Glutamatergic neuron (in vitro differentiated cells): ENCODE results near the gene ATF3. TPM values are rescaled to one million over a fixed set of nuclear protein-coding genes. Genes with fewer than 3 reads are reported as not detected.
"Not testable (repeated sequence)": the region's sequence is repeated elsewhere in the genome, so short reads cannot be mapped to it uniquely, and the experiment has no call there.

Experiments used
- DNase-seq: peaks from one replicate; pipeline ENCODE4 v3.0.0; 2022
- H3K27ac Mint-ChIP-seq: one replicate; pipeline ENCODE4 v1.8.0; 2020; ENCODE audit warnings: mild to moderate bottlenecking, mixed read lengths, inconsistent platforms; ENCODE audit not compliant: unreplicated experiment
- H3K27me3 Mint-ChIP-seq: one replicate; pipeline ENCODE4 v1.8.0; 2020; ENCODE audit warnings: mild to moderate bottlenecking, moderate library complexity, mixed read lengths, inconsistent platforms; ENCODE audit not compliant: unreplicated experiment
- H3K36me3 Mint-ChIP-seq: one replicate; pipeline ENCODE4 v1.8.0; 2020; ENCODE audit warnings: mild to moderate bottlenecking, mixed read lengths, inconsistent platforms; ENCODE audit not compliant: unreplicated experiment
- H3K4me1 Mint-ChIP-seq: one replicate; pipeline ENCODE4 v1.8.0; 2020; ENCODE audit warnings: mild to moderate bottlenecking, low read depth, mixed read lengths, inconsistent platforms; ENCODE audit not compliant: unreplicated experiment
- H3K4me3 Mint-ChIP-seq: one replicate; pipeline ENCODE4 v1.8.0; 2020; ENCODE audit warnings: mild to moderate bottlenecking, mixed read lengths, inconsistent platforms; ENCODE audit not compliant: unreplicated experiment
- H3K9me3 Mint-ChIP-seq: one replicate; pipeline ENCODE4 v1.8.0; 2020; ENCODE audit warnings: mild to moderate bottlenecking, moderate library complexity, mixed read lengths, inconsistent platforms; ENCODE audit not compliant: unreplicated experiment
- total RNA-seq: library from RNA; stranded (reverse); fragmentation: NEBNext Ultra II Directional; extraction: Animal tissue kit (Norgen Biotek cat#: 25700); gene quantifications from one replicate; pipeline ENCODE4 v1.2.1, GENCODE V29; 2021; ENCODE audit not compliant: unreplicated experiment
- TF ChIP-seq, protein P1 (sequence below): fragments of 200-600 bp; sonication (generic); IDR thresholded peaks from one replicate; pipeline ENCODE4 v1.5.0; 2021; ENCODE audit not compliant: partially characterized antibody, unreplicated experiment

ATF3 gene
- total RNA-seq, 1 donor from 2014 or later: 35.3 TPM

DNA sequence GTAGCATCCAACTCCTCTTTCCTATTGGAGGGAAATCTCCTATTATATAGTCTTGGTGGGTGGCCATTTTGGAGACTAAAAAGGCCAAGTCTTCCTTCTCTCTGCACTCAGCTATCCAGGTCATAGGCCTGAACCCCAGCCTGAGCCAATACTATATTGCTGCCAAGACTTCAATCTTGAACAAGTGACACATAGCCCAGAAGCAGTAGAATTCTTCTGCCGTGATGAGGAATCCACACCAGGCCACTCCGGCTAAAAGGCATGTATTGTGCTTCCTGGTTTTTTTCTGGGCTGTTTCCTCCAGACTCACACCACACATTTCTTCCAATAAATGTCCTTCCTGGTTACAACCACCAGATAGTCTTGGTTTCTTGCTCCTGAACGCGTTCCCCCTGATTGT lies 43.0 kb downstream of the ATF3 start:
- H3K27me3 Mint-ChIP-seq: peaks cover 3% of the 10 kb centered on the region
- TF ChIP-seq, protein P1, sequence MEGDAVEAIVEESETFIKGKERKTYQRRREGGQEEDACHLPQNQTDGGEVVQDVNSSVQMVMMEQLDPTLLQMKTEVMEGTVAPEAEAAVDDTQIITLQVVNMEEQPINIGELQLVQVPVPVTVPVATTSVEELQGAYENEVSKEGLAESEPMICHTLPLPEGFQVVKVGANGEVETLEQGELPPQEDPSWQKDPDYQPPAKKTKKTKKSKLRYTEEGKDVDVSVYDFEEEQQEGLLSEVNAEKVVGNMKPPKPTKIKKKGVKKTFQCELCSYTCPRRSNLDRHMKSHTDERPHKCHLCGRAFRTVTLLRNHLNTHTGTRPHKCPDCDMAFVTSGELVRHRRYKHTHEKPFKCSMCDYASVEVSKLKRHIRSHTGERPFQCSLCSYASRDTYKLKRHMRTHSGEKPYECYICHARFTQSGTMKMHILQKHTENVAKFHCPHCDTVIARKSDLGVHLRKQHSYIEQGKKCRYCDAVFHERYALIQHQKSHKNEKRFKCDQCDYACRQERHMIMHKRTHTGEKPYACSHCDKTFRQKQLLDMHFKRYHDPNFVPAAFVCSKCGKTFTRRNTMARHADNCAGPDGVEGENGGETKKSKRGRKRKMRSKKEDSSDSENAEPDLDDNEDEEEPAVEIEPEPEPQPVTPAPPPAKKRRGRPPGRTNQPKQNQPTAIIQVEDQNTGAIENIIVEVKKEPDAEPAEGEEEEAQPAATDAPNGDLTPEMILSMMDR: no peak
- DNase-seq: no peak
- H3K4me1 Mint-ChIP-seq: peaks cover 1% of the 10 kb centered on the region
- no peaks in the 10 kb centered on the region for H3K9me3 Mint-ChIP-seq
- no peak overlapping the region for H3K27ac Mint-ChIP-seq
- H3K36me3 Mint-ChIP-seq: no peaks in the 10 kb centered on the region
- H3K4me3 Mint-ChIP-seq: no peak overlapping the region

GRCh38 chr1:212651977-212652376 lies 43.4 kb downstream of the ATF3 start:
- Mint-ChIP-seq H3K9me3 (no peaks in the 10 kb centered on the region), H3K4me3 (no peak overlapping the region), H3K27me3 (peaks cover 3% of the 10 kb centered on the region), H3K4me1 (peaks cover 1% of the 10 kb centered on the region), H3K27ac (no peak overlapping the region), H3K36me3 (no peaks in the 10 kb centered on the region)
- TF ChIP-seq, protein P1: no peak
- no peak for DNase-seq

- TF ChIP-seq, protein P1: no peak
- H3K36me3 Mint-ChIP-seq: no peaks in the 10 kb centered on the region
- no peaks in the 10 kb centered on the region for H3K9me3 Mint-ChIP-seq
- H3K4me3 Mint-ChIP-seq: no peak overlapping the region
- no peak overlapping the region for H3K27ac Mint-ChIP-seq
- H3K27me3 Mint-ChIP-seq: peaks cover 3% of the 10 kb centered on the region
- DNase-seq: no peak
- H3K4me1 Mint-ChIP-seq: peaks cover 1% of the 10 kb centered on the region
Observed at GRCh38 chr1:212652609-212653008, 44.0 kb downstream of the ATF3 start.

- H3K9me3 Mint-ChIP-seq: peaks cover 2% of the 10 kb centered on the region
- H3K4me1 Mint-ChIP-seq: peaks cover 1% of the 10 kb centered on the region
- peaks cover 3% of the 10 kb centered on the region for H3K27me3 Mint-ChIP-seq
- DNase-seq: no peak
- no peak overlapping the region for H3K4me3 Mint-ChIP-seq
- TF ChIP-seq, protein P1: no peak
- H3K36me3 Mint-ChIP-seq: no peaks in the 10 kb centered on the region
- H3K27ac Mint-ChIP-seq: no peak overlapping the region
Observed at GRCh38 chr1:212655668-212656440, 47.3 kb downstream of the ATF3 start.

DNA sequence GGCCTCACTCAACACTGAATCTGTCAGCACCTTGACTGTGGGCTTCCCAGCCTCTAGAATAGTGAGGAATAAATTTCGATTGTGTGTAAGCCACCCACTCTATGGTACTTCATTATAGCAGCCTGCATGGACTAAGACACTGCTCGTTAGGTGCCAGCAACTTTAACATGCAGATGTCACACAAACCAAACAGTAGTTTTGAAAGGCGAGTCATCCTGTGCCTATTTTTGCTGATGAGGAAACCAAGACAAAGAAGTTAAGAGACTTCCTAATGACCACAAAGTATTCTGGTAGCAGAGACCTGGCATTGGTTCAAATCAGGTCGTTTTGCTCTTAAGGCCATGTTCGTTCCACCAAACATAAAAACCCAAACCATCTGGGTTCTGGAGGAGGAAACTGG lies 48.2 kb downstream of the ATF3 start:
- Mint-ChIP-seq H3K4me3 (no peak overlapping the region), H3K9me3 (peaks cover 2% of the 10 kb centered on the region), H3K27ac (no peak overlapping the region), H3K27me3 (peaks cover 3% of the 10 kb centered on the region), H3K36me3 (no peaks in the 10 kb centered on the region), H3K4me1 (peaks cover 1% of the 10 kb centered on the region)
- TF ChIP-seq, protein P1: no peak
- no peak for DNase-seq

DNA sequence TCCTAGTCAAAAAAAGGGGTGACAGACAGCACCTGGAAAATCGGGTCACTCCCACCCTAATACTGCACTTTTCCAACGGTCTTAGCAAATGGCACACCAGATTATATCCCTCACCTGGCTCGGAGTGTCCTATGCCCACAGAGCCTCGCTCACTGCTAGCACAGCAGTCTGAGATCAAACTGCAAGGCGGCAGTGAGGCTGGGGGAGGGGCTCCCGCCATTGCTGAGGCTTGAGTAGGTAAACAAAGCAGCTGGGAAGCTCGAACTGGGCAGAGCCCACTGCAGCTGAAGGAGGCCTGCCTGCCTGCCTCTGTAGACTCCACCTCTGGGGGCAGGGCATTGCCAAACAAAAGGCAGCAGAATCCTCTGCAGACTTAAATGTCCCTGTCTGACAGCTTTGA lies 49.7 kb downstream of the ATF3 start:
- not testable (repeated sequence) for H3K36me3 Mint-ChIP-seq, H3K9me3 Mint-ChIP-seq, H3K27me3 Mint-ChIP-seq, H3K27ac Mint-ChIP-seq, DNase-seq, H3K4me3 Mint-ChIP-seq, H3K4me1 Mint-ChIP-seq
